Heart right ventricle (tissue), 16 donors: ENCODE data around the gene MYO1E. TPM values are rescaled to one million over a fixed set of nuclear protein-coding genes. Genes with fewer than 3 reads are reported as not detected.
"Not testable (repeated sequence)": the region's sequence is repeated elsewhere in the genome, so short reads cannot be mapped to it uniquely, and the experiment has no call there.

Experiments
- ATAC-seq, 8 donors: fragments of 200-7000 bp; cut with Tn5 transposase; one replicate each; pipeline ENCODE4 v1.9.1; 2020; ENCODE audit warnings: mild to moderate bottlenecking in 8 of 8, moderate library complexity in 8 of 8, moderate number of reproducible peaks in 1 of 8
- DNase-seq, 2 donors: peaks; one replicate each; pipeline ENCODE4 v3.0.0-alpha.2; 2020
- H3K27ac ChIP-seq, 10 donors: fragments of 200-600 bp; sonication (generic) in 2 of 10; one replicate each; pipeline versions ENCODE4 v1.5.0 to v1.8.0; 2020 to 2022; ENCODE audit warnings: mild to moderate bottlenecking in 3 of 10
- H3K27me3 ChIP-seq, 7 donors: fragments of 200-600 bp; one replicate each; pipeline ENCODE4 v1.8.0; 2021 to 2022; ENCODE audit warnings: mild to moderate bottlenecking in 2 of 7
- H3K36me3 ChIP-seq, 9 donors: fragments of 200-600 bp; sonication (generic) in 1 of 9; one replicate each; pipeline versions ENCODE4 v1.5.0 to v1.8.0; 2020 to 2022; ENCODE audit warnings: mild to moderate bottlenecking in 2 of 9
- H3K4me1 ChIP-seq, 9 donors: fragments of 200-600 bp; sonication (generic) in 1 of 9; one replicate each; pipeline versions ENCODE4 v1.5.0 to v1.8.0; 2020 to 2022; ENCODE audit warnings: mild to moderate bottlenecking in 4 of 9
- H3K4me3 ChIP-seq, 10 donors: fragments of 200-600 bp; sonication (generic) in 2 of 10; one replicate each; pipeline versions ENCODE4 v1.5.0 to v1.8.0; 2020 to 2022; ENCODE audit warnings: mild to moderate bottlenecking in 7 of 10, moderate library complexity in 2 of 10
- H3K9me3 ChIP-seq, 11 donors: fragments of 200-600 bp in 10 of 11; sonication (generic) in 2 of 11; one replicate each; pipeline versions ENCODE4 v1.5.0 to v1.8.0; 2013 to 2022; ENCODE audit warnings: mild to moderate bottlenecking in 2 of 11, control low read depth in 1 of 11, moderate library complexity in 1 of 11
- WGBS, 2 donors: extraction: QIAGEN DNeasy Blood & Tissue Kit; methylation state at CpG; one replicate each; pipeline ENCODE4 v1.1.7; 2013; ENCODE audit warnings: inconsistent platforms in 1 of 2; 5-methylcytosine and 5-hydroxymethylcytosine counted together
- intact Hi-C, 10 donors: fragments of 100-400 bp; cut with DNase I; formaldehyde crosslinking; loops; one replicate each; pipeline versions ENCODE4 v1.11.1 to v1.14.2; 2022
- polyA plus RNA-seq, 2 donors: library from polyadenylated mRNA; stranded (reverse); fragments of 200-250 nt; gene quantifications; one replicate each; pipeline ENCODE4 v1.2.3, GENCODE V29; 2013
- total RNA-seq, 10 donors: library from RNA; stranded (reverse); fragmentation: NEBNext Ultra II Directional in 3 of 10; extraction: Animal tissue kit (Norgen Biotek cat#: 25700) in 3 of 10; gene quantifications; one replicate each; pipeline versions ENCODE4 v1.2.1 to v1.2.4, GENCODE V29; 2021 to 2023
- TF ChIP-seq, protein P1 (sequence below), 9 donors: fragments of 200-600 bp; sonication (generic) in 2 of 9; IDR thresholded peaks; one replicate each; pipeline versions ENCODE4 v1.5.0 to v1.8.0; 2021 to 2022; ENCODE audit warnings: antibody characterized with exemption in 9 of 9, mild to moderate bottlenecking in 5 of 9, moderate library complexity in 1 of 9
- donor health status: Arrhythmogenic right ventricular cardiomyopathy.
- donor health status: ischemic (EF 13 %, LVEDD 7.1; RV severe dilation, severe dysfunction).
- donor health status: healthy with polysubstance abuse.
- donor health status: DM: no; HTN: yes; CAD: no.
- donor health status: DM: no; HTN: no; CAD: no.
- donor health status: ischemic (EF 25% LVEDD 6.9; RV normal size, moderate dysfunction).
- donor health status: ischemic (EF 25% LVEDD 5.7; RV mildly dilated, moderate dysfunction).
- donor health status: healthy.
- donor health status: DM: yes; HTN: yes; CAD: no.
- donor health status: Ischemic cardiomyopathy.
- donor health status: ischemic (EF 35%, LVEDD 5.7; RV mildly dilated, moderate dysfunction).
- donor health status: nonischemic (EF 11% LVEDD 7.7; RV severe dilation, severe dysfunction).
- donor health status: DM: yes; HTN: yes; CAD: no.
- donor health status: PGD.
- donor health status: ischemic (EF 29% LVEDD 5.4; RV normal size, mild dysfunction).
- donor health status: nonischemic (EF 23%, LVEDD 6.1; RV moderate dilation, normal function).

Gene MYO1E
- total and polyA plus RNA-seq, 12 donors: 9.3 to 75.3 (median 27.4) TPM

DNA sequence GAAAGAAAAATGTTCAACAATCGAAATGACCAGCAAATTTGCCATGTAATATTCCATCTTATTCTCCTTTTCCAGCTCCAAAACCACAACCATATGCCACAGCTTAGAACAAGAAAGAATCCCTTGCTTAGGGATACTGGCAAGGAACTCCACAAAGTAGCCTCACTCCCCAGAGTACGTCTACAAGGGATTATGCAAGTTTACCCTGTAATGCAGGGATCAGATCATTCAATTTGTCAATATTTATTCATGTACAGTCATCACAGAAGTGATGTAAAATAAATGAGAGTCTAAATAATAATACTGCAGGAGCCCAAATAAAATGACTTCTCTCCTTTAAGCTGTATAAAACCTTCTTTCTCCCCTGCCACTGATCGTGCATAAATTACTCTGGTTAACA lies 23.5 kb upstream of the MYO1E start:
- no peak for DNase-seq
- TF ChIP-seq, protein P1, sequence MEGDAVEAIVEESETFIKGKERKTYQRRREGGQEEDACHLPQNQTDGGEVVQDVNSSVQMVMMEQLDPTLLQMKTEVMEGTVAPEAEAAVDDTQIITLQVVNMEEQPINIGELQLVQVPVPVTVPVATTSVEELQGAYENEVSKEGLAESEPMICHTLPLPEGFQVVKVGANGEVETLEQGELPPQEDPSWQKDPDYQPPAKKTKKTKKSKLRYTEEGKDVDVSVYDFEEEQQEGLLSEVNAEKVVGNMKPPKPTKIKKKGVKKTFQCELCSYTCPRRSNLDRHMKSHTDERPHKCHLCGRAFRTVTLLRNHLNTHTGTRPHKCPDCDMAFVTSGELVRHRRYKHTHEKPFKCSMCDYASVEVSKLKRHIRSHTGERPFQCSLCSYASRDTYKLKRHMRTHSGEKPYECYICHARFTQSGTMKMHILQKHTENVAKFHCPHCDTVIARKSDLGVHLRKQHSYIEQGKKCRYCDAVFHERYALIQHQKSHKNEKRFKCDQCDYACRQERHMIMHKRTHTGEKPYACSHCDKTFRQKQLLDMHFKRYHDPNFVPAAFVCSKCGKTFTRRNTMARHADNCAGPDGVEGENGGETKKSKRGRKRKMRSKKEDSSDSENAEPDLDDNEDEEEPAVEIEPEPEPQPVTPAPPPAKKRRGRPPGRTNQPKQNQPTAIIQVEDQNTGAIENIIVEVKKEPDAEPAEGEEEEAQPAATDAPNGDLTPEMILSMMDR (IDR thresholded peaks at IDR 0.05): no peak
- Histone ChIP-seq H3K4me3 (no peak overlapping the region), H3K27ac (no peak overlapping the region), H3K9me3 (no peaks in the 10 kb centered on the region), H3K36me3 (no peaks in the 10 kb centered on the region), H3K27me3 (no peaks in the 10 kb centered on the region), H3K4me1 (peaks cover 0 to 35% (median 5%) of the 10 kb centered on the region in 9 donors)
- intact Hi-C loops: loop anchor here in 1 of 10 donors (10.0 kb wide), 1 partner anchor 79 kb away; no protein-coding TSS in a partner anchor
- ATAC-seq: no peak
- 71 to 79% methylated on average over 3 of the region's 3 CpGs for WGBS, 2 donors

DNA sequence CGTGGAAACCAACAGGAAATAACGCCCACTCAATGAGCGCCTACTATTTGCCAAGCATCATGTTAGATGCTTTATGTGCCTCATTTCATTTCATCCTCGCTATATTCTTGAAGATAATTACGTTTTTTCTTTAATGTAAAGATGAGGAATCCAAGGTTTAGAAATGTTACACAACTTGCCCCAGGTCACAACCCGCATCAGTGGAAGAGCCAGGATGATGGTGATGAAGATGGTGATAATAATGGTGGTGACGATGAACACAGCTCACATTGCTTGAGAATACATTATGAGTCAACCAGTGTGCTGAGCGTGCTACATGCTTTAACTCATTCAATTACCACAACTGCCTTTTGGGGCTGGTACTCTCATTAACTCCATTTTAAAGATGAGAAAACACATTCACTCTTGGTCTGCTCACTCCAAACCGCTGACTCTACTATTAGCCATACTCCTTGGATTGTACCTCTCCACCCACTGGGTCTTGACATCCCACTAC lies 21.5 kb upstream of the MYO1E start:
- H3K36me3 ChIP-seq: no peaks in the 10 kb centered on the region
- H3K4me3 ChIP-seq: no peak overlapping the region
- WGBS, 2 donors: 85 to 90% methylated on average over 9 of the region's 9 CpGs
- peaks cover 0 to 16% (median 5%) of the 10 kb centered on the region in 9 donors for H3K4me1 ChIP-seq
- intact Hi-C loops: loop anchor here in 1 of 10 donors (10.0 kb wide), 1 partner anchor 81 kb away; no protein-coding TSS in a partner anchor
- H3K27me3 ChIP-seq: no peaks in the 10 kb centered on the region
- H3K27ac ChIP-seq: no peak overlapping the region
- TF ChIP-seq, protein P1 (IDR thresholded peaks at IDR 0.05): no peak
- DNase-seq: no peak
- H3K9me3 ChIP-seq: no peaks in the 10 kb centered on the region
- ATAC-seq: no peak

DNA sequence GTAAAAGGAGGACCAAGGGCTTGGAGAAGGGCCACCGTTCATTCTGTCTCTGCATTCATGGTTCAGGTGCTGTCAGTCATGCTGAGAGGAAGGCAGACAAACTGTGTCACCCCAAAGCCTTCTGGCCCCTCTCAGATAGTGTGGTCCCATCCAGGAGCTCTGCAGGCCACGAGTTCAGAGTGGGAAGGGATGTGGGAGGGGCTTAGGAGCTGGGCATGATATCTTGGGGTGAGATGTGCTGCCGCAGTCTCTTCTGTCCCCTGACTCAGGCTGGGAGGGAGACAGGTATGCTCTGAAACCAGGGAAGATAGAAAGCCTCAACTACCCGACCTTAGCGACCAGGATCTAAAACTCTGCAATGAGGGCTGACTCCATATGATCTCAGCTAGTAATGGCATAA lies 19.6 kb upstream of the MYO1E start:
- Histone ChIP-seq H3K27ac (no peak overlapping the region), H3K4me3 (no peak overlapping the region), H3K27me3 (no peaks in the 10 kb centered on the region), H3K4me1 (peaks cover 0 to 4% (median 0%) of the 10 kb centered on the region in 9 donors), H3K9me3 (no peaks in the 10 kb centered on the region), H3K36me3 (no peaks in the 10 kb centered on the region)
- TF ChIP-seq, protein P1 (IDR thresholded peaks at IDR 0.05): no peak
- ATAC-seq: no peak
- intact Hi-C loops: loop anchor here in 1 of 10 donors (10.0 kb wide), 1 partner anchor 83 kb away; no protein-coding TSS in a partner anchor
- 74 to 76% methylated on average over 5 of the region's 5 CpGs for WGBS, 2 donors
- DNase-seq: no peak

DNA sequence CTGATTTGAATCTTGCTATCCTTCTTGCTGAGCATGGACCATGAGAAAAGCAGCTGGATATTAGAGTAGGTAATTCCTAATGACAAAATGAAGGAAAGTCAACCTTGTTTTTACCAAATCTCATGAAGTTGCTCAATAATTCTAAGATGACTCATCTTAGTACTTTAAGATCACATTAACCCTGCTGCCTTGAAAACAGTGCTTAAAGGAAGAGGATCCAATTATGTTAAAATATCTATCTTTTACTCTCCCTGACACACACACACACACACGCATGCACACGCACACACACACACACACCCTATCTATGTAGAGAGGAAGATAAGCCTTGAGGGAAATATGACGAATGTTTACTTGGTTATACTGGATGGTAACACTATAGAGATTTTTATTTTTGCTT lies 16.0 kb upstream of the MYO1E start:
- H3K4me1 ChIP-seq: peaks cover 0 to 6% (median 0%) of the 10 kb centered on the region in 9 donors
- WGBS, 2 donors: 75 to 81% methylated on average over 3 of the region's 3 CpGs
- no peak overlapping the region for H3K27ac ChIP-seq
- ATAC-seq: no peak
- intact Hi-C loops: loop anchor here in 1 of 10 donors (10.0 kb wide), 1 partner anchor 86 kb away; no protein-coding TSS in a partner anchor
- no peaks in the 10 kb centered on the region for H3K9me3 ChIP-seq
- no peaks in the 10 kb centered on the region for H3K27me3 ChIP-seq
- no peak overlapping the region for H3K4me3 ChIP-seq
- peaks cover 0 to 4% (median 0%) of the 10 kb centered on the region in 9 donors for H3K36me3 ChIP-seq
- TF ChIP-seq, protein P1 (IDR thresholded peaks at IDR 0.05): no peak
- DNase-seq: no peak

DNA sequence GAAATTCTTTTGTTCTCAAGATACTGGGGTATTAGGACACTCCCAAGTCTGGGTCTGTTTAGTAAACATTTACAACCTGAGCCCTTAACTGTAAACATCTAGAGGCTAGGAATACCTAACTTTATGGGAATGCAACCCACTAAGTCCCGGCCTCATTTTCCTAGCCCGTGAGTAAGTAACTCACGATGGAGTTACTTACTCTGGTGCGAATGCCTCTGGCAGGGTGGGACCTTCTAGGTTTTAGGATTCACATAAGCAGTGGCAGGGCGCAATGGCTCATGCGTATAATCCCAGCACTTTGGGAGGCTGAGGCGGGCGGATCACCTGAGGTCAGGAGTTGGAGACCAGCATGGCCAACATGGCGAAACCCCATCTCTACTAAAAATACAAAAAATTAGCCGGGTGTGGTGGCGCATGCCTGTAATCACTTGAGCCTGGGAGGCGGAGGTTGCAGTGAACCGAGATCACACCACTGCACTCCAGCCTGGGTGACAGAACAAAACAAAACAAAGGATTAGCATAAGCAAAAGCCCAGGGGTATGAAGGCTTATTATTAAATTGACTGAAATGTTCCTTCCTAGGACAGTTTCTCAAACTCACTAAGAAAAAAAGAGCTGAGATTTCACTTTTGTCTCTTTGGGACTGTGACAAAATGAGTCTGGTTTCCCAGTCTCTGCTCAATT lies 14.7 kb upstream of the MYO1E start:
- 96% methylated on average over 13 of the region's 13 CpGs for WGBS, 2 donors
- not testable (repeated sequence) for H3K27ac ChIP-seq, H3K4me3 ChIP-seq, H3K36me3 ChIP-seq, H3K4me1 ChIP-seq, H3K27me3 ChIP-seq, ATAC-seq, H3K9me3 ChIP-seq, DNase-seq
- intact Hi-C loops: loop anchor here in 1 of 10 donors (10.0 kb wide), 1 partner anchor 87 kb away; no protein-coding TSS in a partner anchor
